NOMO-1 (cell line): ENCODE measurements around the gene PRR14.
A peak's percentile ranks its signal among the peaks of the same experiment; 100 is the strongest.
"Not testable (repeated sequence)": the region's sequence is repeated elsewhere in the genome, so short reads cannot be mapped to it uniquely, and the experiment has no call there.

Experiments
- DNase-seq, 2 experiments: peaks; one replicate each; lab custom pipeline; 2025; ENCODE audit not compliant: unreplicated experiment in 2 of 2; lab: John Stamatoyannopoulos, UW

PRR14 gene

DNA sequence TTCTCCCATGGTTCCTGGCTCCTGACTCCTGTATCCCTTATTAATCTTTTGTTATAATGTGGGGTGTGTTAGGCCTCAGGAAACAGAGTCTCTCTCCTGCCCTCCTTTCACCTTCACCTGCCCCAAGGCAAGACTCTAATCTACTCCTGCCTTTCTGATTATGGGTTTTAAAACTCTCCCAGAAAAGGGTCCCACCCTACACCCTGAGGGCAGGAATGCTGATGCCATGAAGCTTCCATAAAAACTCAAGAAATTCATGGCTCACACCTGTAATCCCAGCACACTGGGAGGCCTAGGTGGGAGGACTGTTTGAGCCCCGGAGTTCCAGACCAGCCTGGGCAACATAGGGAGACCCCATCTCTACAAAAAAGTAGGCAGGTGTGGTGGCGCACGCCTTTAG, 29.6 kb downstream of the PRR14 start:
- no peak for DNase-seq

DNA sequence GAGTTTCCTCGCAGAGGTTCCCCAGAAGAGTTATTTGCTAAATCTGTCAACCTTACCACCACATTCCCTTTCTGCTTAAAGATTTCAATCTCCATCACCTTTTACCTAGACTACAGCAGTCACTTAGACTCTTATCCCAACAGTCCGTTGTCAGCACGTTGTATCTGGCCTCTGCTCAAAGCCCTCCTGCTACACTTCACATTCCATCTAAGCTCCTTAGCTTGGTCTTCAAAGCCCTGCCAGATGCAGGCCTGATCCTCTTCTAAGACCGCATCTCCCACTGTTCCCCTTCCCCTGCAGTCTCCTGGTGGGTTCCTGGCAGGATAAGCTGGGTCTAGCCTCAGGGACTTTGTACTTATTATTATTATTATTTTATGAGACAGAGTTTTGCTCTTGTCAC, 37.9 kb downstream of the PRR14 start:
- DNase-seq = no peak

DNA sequence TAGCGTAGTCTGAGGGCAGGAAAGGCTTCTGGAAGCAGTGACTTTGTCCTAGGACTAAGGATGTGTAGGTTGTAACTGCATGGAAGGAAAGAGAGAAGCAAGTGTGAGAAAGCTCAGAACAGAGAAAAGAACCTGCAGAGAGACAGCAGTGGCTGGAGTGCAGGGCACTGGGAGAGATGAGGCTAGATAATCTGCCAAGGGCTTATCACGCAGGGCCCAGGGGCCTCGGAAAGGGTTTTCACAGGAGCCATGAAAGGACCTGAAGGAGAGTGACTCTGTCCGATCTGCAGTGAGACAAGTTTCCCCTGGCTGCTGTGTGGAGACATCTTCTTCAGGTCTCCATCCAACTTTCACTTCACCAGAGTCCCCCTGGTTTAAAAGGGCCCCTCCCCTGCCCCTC, 41.1 kb downstream of the PRR14 start:
- no peak for DNase-seq

DNA sequence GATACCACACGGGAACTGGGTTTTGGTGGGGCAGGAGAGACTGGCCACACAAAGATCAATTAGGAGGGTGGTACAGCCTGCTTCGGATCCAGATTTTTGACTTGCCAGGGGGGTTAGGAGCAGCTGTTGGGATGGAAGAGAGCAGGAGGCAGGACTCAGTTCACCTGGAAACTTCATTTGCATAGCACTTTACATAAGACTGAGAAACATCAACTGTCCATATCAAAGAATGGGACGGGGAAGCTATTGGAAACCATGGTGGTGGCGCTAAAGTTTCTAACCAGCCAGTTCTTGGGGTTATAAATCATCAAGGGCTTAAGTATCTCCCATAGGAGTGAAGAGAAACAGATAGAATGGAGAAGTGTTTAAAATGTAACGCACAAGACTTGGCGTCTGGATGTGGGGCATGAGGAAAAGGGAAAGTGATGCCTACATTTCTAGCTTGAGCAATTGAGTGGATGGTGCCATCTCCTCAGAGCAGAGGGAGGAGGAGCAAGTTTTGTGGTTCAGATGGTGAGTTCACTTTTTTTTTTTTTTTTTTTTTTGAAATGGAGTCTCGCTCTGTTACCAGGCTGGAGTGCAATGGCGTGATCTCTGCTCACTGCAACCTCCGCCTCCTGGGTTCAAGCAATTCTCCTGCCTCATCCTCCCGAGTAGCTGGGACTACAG, 41.8 kb downstream of the PRR14 start:
- peak in 1 of 2 experiments; percentile 58 for DNase-seq

DNA sequence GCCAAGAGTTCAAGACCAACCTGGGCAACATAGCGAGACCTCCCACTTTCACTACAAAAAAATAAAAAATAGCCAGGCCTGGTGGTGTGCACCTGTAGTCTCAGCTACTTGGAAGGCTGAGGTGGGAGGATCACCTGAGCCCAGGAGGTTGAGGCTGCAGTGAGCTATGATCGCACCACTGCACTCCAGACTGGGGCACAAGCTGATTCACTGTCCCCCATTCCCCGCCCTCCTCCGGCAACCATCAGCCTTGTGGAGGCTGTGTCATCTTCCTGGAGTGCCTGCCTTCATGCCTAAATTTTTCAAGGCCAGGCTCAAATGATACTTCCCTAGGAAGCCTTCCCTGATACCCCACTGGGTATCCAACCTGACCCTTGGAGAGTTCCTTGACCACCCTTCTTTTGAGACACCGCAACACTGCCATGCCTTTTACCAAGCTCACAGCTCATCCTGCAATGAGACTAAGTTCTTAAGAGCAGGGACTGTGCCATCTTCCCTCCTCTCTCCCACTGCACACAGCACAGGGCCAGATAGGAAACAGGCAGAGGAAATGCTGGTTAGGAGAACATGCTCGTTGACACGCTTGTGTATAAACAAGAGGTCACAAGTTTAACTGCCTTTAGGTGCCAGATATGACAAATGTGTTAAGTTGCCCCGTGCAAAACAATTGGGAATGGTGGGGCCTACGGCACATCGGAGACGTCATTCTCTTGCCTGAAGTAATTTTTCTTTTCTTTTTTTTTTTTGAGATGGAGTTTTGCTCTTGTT, 44.4 kb downstream of the PRR14 start:
- DNase-seq = no peak

DNA sequence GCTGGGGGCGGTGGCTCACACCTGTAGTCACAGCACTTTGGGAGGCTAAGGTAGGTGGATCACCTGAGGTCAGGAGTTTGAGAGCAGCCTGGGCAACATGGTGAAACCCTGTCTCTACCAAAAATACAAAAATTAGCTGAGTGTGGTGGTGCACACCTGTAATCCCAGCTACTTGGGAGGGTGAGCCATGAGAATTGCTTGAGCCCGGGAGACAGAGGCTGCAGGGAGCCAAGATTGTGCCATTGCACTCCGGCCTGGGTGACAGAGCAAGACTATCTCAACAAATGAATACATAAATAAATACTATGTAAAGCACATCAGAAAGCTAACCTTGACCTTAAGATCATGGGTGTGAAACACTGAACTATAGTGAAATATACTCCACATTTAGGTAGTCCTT, 45.9 kb downstream of the PRR14 start:
- DNase-seq = not testable (repeated sequence)

DNA sequence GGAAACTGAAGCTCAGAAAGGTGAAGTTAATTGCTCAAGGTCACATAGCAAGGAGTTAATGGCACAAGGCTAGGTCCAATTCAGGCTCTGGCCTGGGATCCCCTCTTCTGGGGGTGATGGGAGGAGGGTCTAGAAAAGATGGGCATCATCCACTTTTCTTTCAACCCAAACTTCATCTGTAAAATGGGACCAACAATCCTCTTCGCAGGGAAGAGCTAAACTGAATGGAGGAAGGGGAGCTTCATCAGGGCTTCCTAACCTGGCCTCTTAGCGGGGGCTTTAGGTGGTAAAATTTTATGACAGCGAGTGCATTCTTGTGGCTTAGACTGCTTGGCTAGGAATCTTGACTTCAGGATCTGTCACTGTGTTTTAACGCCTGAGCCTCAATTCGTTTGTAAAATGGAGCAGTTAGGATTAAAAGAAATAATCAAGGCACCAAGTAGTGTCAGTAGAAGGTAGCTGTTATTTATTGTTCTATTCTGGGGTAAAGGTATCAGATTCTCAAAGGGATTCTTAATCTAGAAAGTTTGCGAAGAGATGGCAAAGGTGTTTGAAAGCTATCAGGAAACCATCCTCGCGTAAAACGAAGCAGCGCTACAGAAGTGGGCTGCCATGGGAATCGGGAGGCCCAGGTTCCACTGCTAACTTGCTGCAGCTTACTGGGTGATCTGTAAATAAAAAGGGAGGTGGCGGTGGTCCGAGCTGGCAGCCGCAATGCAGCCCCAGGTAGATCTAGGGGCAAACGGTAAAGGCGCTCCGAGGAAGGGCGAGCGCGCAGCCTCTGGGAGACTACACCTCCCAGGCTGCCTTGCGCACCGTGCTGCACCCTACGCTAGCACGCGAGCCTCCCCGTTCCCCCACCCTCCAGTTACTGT, 46.7 kb downstream of the PRR14 start:
- DNase-seq = no peak

DNA sequence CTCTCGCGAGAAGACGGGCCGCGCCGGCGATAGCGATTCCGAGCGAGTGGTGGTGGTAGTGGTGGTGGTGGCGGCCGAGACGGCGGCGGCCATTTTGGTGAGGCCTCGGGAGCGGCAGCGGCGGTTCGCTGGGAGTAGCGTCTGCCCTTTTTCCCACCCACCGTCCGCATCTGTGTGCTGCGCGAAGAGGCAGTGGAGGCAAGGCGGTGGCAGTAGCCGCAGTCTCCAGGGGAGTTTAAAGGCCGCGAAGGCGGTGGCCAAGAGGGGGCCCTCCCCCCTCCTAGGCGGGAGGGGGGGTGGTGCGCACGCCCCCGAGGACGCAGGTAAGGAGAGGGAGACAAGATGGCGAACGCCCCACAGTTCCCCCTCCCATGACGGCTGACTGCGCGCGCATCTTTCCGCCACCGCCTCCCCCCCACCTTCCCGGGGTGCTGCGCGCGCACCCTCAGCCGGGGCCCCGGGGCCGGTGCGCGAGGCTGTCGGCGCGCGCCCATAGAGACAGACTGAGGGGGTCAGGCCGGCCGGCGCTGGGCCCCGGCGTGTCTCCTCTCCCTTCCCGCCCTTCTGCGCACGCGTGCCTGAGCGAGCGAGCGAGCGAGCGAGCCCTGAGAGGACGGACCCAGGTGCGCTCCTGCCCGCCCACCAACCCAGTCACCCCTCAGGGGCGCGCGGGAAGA, 47.5 kb downstream of the PRR14 start:
- peak; percentile 96 to 99 for DNase-seq

DNA sequence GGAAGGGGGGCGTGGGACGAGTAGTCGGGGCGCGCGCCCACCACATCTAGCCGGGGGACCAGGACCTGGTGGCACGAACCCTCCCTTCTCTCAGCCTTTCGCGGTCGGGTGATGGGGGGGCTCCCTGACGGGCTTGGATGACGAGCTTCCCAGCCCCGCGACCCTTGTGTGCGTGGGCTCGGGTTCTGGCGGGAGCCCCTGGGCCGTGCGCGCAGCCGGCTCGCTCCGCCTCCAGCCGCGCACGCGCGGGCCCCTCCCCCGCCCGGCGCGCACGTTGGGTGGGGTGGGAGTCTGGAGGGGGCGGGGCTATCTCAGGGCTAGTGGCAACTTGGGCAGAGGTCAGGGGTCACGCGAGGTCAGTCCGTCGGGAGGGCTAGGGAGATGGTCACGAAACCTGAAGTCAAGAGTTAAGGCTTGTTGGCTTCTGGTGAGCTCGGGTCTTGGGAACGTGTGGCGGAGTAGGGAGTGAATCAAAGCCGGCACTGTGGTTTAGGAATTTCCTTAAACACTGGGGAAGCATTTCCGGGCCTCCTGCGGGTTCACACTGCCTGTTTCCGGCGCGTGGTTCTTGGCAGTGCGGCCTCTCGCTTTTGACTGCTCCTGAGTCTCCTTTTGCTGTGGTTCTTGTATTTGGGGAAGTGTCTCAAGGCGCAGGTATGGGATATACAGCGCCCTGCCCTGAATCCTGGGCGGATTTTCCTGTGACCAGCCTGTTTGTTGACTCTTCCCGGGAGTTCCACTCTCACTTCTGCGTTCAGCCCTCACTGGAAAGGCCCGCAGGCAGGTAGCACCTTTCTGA, 48.3 kb downstream of the PRR14 start, which contains the start of gene SRCAP:
Gene SRCAP (plus strand): TSS at position 356 of the 799 bp plus-strand sequence. CDS start 1,654 bp downstream, outside the sequence.
- DNase-seq = peak; percentile 77 to 84

DNA sequence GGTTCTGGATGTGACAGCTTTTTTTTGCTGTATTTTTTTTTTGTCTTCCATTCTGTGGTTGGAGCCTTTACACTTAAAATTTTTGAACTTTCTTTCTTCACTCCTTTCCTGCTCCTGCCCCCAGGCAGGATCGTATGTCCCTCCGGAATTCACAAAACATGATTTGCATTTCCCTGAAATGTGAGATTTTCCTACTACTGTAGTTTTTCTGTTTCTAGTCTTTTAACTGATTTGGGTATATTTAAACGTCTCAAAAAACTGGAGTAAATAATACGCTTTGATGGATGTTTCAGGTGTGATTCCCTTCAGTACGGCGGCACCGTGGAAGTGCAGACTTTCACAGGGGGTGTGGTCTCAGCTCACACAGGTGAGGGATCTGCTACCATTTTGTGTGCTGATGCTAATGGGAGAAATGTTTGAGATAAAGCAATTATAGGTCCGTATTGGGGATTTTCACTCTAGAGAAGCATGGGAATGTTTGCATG, 48.9 kb downstream of the PRR14 start:
- DNase-seq = no peak

DNA sequence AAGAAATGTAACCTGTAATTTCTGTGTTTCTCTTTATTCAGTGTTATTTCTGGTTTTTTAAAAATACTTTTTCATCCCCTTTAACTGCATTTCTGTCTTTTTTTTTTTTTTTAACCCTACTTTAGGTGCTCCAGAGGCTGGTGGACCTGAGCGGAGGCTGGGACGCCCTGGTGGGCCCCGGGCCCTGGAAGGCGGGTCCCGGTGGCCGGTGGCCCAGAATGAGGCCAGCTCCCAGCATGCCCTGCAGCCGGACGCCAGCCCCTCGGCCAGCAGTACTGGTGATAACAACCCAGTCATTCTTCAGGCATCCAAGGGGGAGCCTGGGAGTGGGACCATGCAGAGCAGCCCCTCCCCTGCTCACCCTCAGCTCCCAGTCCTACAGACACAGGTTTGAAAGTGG, 49.7 kb downstream of the PRR14 start:
- DNase-seq = no peak

DNA sequence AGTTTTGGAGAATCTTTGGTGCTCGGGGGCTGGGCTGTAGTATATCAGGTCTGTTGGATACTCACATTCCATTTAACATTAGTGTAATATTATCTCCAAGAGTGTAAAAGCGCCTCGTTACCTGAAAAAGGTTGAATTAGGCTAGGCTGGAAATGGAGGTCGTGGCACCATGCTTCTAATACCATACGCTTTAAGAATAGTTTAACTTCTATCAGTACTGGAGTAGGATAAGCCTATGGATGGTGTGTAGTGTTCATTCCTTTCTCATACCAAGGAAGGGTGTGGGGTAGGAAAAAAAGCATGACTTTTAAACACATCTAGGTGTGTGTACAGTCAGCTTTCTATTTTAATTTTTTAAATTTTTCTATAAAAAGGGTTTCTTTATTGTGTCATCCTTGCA, 50.2 kb downstream of the PRR14 start:
- DNase-seq = no peak

DNA sequence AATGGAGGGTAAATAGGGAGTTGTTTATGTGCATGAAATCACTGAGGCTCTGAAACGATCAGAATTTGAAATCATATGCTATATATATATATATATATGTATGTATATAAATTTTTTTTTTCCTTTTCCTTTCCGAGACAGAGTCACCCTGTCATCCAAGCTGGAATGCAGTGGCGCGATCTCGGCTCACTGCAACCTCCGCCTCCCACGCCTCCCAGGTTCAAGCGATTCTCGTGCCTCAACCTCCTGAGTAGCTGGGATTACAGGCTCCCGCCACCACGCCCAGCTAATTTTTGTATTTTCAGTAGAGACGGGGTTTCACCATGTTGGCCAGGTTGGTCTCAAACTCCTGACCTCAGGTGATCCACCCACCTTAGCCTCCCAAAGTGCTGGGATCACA, 52.3 kb downstream of the PRR14 start:
- not testable (repeated sequence) for DNase-seq

DNA sequence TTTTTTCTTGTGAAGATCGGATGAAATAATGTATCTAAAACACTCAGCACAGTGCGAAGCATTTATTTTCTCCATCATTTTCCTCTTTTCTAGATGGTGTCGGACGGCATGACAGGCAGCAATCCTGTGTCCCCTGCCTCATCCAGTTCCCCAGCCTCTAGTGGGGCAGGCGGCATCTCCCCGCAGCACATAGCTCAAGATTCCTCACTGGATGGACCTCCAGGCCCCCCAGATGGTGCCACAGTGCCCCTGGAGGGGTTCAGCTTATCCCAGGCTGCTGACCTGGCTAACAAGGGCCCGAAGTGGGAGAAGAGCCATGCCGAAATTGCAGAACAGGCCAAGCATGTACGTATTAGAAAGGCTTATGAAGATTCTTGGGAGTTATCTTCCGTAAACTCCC, 53.2 kb downstream of the PRR14 start:
- no peak for DNase-seq
